HEK293 (cell line): ENCODE measurements around the gene SHROOM3.
"Not testable (repeated sequence)": the region's sequence is repeated elsewhere in the genome, so short reads cannot be mapped to it uniquely, and the experiment has no call there.

Experiments used
- CTCF ChIA-PET: fragments of 350-600 bp; formaldehyde crosslinking; extraction: SDS; loops from one replicate; lab custom pipeline; 2021; ENCODE audit warnings: antibody characterized with exemption; lab: Yijun Ruan, JAX
- POLR2A ChIA-PET: fragments of 300-600 bp; formaldehyde crosslinking; extraction: SDS; loops from one replicate; lab custom pipeline; 2020; ENCODE audit warnings: antibody characterized with exemption, inconsistent platforms; lab: Yijun Ruan, JAX
- H3K27ac ChIP-seq: fragments of 200-500 bp; sonication (Bioruptor generic); 2 replicates; pipeline ENCODE4 v1.5.1; 2014; ENCODE audit warnings: low read depth, low read length, control low read depth, inconsistent platforms; ENCODE audit errors: extremely low read depth
- H3K36me3 ChIP-seq, 2 experiments: fragments of 200-500 bp in 1 of 2; sonication (Bioruptor generic) in 1 of 2; 1 replicate in 1 of 2; 2 replicates in 1 of 2; pipeline ENCODE4 v1.5.1; 2014 to 2017; ENCODE audit warnings: inconsistent platforms in 2 of 2, low read length in 2 of 2; ENCODE audit not compliant: control insufficient read depth in 2 of 2, insufficient read depth in 1 of 2
- H3K4me1 ChIP-seq: fragments of 200-500 bp; sonication (Bioruptor generic); 2 replicates; pipeline ENCODE4 v1.5.1; 2014; ENCODE audit warnings: mild to moderate bottlenecking, low read length, inconsistent platforms; ENCODE audit not compliant: control insufficient read depth, insufficient read depth
- H3K4me3 ChIP-seq: 2 replicates; pipeline ENCODE4 v1.5.1; 2011; ENCODE audit warnings: low read depth, mild to moderate bottlenecking, control low read depth, low read length, moderate library complexity
- H3K9me3 ChIP-seq: fragments of 200-500 bp; sonication (Bioruptor generic); 2 replicates; pipeline ENCODE4 v1.5.1; 2014; ENCODE audit warnings: low read depth, low read length, inconsistent platforms; ENCODE audit not compliant: control insufficient read depth, insufficient read depth
- BCL11A ChIP-seq: fragments of 450-650 bp; formaldehyde crosslinking; IDR thresholded peaks from 2 replicates; pipeline ENCODE4 v1.5.1; 2016; ENCODE audit warnings: low read depth, missing biosample characterization, missing genetic modification characterization
- KLF7 ChIP-seq: fragments of 450-650 bp; formaldehyde crosslinking; IDR thresholded peaks from 2 replicates; pipeline ENCODE4 v1.5.1; 2016; ENCODE audit warnings: missing biosample characterization, missing genetic modification characterization, borderline replicate concordance
- ZBTB11 ChIP-seq: fragments of 450-650 bp; formaldehyde crosslinking; conservative IDR thresholded peaks from 2 replicates; pipeline ENCODE4 v1.5.1; 2016; ENCODE audit warnings: low read depth, missing biosample characterization, missing genetic modification characterization
- ZNF112 ChIP-seq: fragments of 450-650 bp; formaldehyde crosslinking; IDR thresholded peaks from 2 replicates; pipeline ENCODE4 v1.5.0; 2017; ENCODE audit warnings: missing biosample characterization, missing genetic modification characterization
- ZNF146 ChIP-seq: fragments of 450-650 bp; formaldehyde crosslinking; IDR thresholded peaks from 2 replicates; pipeline ENCODE4 v1.5.1; 2016; ENCODE audit warnings: missing biosample characterization, missing genetic modification characterization
- ZNF211 ChIP-seq: fragments of 450-650 bp; formaldehyde crosslinking; IDR thresholded peaks from 2 replicates; pipeline ENCODE4 v1.5.1; 2016; ENCODE audit warnings: low read depth, missing biosample characterization, missing genetic modification characterization
- ZNF223 ChIP-seq: fragments of 450-650 bp; formaldehyde crosslinking; IDR thresholded peaks from 2 replicates; pipeline ENCODE4 v1.5.1; 2016; ENCODE audit warnings: missing biosample characterization, missing genetic modification characterization
- ZNF302 ChIP-seq: fragments of 450-650 bp; formaldehyde crosslinking; IDR thresholded peaks from 2 replicates; pipeline ENCODE4 v1.5.1; 2016; ENCODE audit warnings: missing biosample characterization, missing genetic modification characterization, low read depth
- ZNF324 ChIP-seq: fragments of 450-650 bp; formaldehyde crosslinking; IDR thresholded peaks from 2 replicates; pipeline ENCODE4 v1.5.1; 2016; ENCODE audit warnings: missing biosample characterization, missing genetic modification characterization
- ZNF530 ChIP-seq: fragments of 450-650 bp; formaldehyde crosslinking; IDR thresholded peaks from 2 replicates; pipeline ENCODE4 v1.5.1; 2016; ENCODE audit warnings: low read depth, missing biosample characterization, missing genetic modification characterization
- ZNF560 ChIP-seq: fragments of 450-650 bp; formaldehyde crosslinking; IDR thresholded peaks from 2 replicates; pipeline ENCODE4 v1.5.1; 2017; ENCODE audit warnings: missing biosample characterization, missing genetic modification characterization, borderline replicate concordance
- ZNF580 ChIP-seq: fragments of 450-650 bp; formaldehyde crosslinking; IDR thresholded peaks from 2 replicates; pipeline ENCODE4 v1.5.1; 2016; ENCODE audit warnings: missing biosample characterization, missing genetic modification characterization
- ZNF645 ChIP-seq: fragments of 450-650 bp; formaldehyde crosslinking; IDR thresholded peaks from 2 replicates; pipeline ENCODE4; 2016; ENCODE audit warnings: missing biosample characterization, missing genetic modification characterization
- ZSCAN5A ChIP-seq: fragments of 450-650 bp; formaldehyde crosslinking; IDR thresholded peaks from 2 replicates; pipeline ENCODE4 v1.5.1; 2016; ENCODE audit warnings: missing biosample characterization, missing genetic modification characterization
- TF ChIP-seq, protein P1 (sequence below): fragments of 450-650 bp; formaldehyde crosslinking; IDR thresholded peaks from 2 replicates; pipeline ENCODE4 v1.5.1; 2016; ENCODE audit warnings: missing biosample characterization, missing genetic modification characterization
- TF ChIP-seq, protein P2 (sequence below): fragments of 450-650 bp; formaldehyde crosslinking; IDR thresholded peaks from 2 replicates; pipeline ENCODE4 v1.5.1; 2016; ENCODE audit warnings: missing biosample characterization, missing genetic modification characterization, borderline replicate concordance

Gene SHROOM3

GRCh38 chr4:76720121-76720520 lies 285.1 kb downstream of the SHROOM3 start (continued):
- TF ChIP-seq, protein P1, sequence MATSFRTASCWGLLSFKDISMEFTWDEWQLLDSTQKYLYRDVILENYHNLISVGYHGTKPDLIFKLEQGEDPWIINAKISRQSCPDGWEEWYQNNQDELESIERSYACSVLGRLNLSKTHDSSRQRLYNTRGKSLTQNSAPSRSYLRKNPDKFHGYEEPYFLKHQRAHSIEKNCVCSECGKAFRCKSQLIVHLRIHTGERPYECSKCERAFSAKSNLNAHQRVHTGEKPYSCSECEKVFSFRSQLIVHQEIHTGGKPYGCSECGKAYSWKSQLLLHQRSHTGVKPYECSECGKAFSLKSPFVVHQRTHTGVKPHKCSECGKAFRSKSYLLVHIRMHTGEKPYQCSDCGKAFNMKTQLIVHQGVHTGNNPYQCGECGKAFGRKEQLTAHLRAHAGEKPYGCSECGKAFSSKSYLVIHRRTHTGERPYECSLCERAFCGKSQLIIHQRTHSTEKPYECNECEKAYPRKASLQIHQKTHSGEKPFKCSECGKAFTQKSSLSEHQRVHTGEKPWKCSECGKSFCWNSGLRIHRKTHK (tag by site-specific recombination): no peak
- TF ChIP-seq ZNF211 (tag by site-specific recombination) (no peak), ZSCAN5A (tag by site-specific recombination) (no peak), ZNF112 (tag by site-specific recombination) (no peak), ZNF645 (tag by site-specific recombination) (no peak), ZNF223 (tag by site-specific recombination) (no peak)

- CTCF ChIA-PET: interaction anchor here (0.8 to 1.5 kb wide), 3 partner anchors 12 to 209 kb away, joined by 3 read pairs; no protein-coding TSS in a partner anchor
- TF ChIP-seq ZNF146 (tag by site-specific recombination): peak; percentile 88
- TF ChIP-seq ZNF580 (tag by site-specific recombination): 0 out of 2 replicates have a peak, but pooled peaks have one; percentile 48
- H3K4me1 ChIP-seq, H3K9me3 ChIP-seq, H3K27ac ChIP-seq, H3K4me3 ChIP-seq, POLR2A ChIA-PET, H3K36me3 ChIP-seq: not testable (repeated sequence)
Measured at GRCh38 chr4:76722146-76722545, 287.1 kb downstream of the SHROOM3 start.

DNA sequence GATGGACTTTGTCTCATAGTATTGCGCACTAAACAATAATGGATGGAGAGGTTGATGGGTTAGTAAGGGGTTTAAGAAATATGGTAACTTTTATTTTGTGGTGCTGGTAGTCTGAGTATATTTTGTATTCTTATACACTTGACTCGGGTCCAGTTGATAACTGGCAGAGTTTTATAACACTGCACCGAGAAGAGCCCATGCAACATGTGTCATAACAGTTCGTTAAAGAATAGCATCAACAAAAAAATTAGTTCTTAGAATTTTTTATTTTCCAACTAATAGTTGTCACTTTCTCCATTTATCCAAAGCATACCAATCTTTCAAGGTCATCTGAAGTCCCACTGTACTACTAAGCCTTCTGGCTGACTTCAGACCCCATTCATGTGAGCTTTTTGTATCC lies 287.8 kb downstream of the SHROOM3 start:
- TF ChIP-seq KLF7 (tag by site-specific recombination): no peak
- no peak for TF ChIP-seq ZNF302 (tag by site-specific recombination)
- TF ChIP-seq, protein P2, sequence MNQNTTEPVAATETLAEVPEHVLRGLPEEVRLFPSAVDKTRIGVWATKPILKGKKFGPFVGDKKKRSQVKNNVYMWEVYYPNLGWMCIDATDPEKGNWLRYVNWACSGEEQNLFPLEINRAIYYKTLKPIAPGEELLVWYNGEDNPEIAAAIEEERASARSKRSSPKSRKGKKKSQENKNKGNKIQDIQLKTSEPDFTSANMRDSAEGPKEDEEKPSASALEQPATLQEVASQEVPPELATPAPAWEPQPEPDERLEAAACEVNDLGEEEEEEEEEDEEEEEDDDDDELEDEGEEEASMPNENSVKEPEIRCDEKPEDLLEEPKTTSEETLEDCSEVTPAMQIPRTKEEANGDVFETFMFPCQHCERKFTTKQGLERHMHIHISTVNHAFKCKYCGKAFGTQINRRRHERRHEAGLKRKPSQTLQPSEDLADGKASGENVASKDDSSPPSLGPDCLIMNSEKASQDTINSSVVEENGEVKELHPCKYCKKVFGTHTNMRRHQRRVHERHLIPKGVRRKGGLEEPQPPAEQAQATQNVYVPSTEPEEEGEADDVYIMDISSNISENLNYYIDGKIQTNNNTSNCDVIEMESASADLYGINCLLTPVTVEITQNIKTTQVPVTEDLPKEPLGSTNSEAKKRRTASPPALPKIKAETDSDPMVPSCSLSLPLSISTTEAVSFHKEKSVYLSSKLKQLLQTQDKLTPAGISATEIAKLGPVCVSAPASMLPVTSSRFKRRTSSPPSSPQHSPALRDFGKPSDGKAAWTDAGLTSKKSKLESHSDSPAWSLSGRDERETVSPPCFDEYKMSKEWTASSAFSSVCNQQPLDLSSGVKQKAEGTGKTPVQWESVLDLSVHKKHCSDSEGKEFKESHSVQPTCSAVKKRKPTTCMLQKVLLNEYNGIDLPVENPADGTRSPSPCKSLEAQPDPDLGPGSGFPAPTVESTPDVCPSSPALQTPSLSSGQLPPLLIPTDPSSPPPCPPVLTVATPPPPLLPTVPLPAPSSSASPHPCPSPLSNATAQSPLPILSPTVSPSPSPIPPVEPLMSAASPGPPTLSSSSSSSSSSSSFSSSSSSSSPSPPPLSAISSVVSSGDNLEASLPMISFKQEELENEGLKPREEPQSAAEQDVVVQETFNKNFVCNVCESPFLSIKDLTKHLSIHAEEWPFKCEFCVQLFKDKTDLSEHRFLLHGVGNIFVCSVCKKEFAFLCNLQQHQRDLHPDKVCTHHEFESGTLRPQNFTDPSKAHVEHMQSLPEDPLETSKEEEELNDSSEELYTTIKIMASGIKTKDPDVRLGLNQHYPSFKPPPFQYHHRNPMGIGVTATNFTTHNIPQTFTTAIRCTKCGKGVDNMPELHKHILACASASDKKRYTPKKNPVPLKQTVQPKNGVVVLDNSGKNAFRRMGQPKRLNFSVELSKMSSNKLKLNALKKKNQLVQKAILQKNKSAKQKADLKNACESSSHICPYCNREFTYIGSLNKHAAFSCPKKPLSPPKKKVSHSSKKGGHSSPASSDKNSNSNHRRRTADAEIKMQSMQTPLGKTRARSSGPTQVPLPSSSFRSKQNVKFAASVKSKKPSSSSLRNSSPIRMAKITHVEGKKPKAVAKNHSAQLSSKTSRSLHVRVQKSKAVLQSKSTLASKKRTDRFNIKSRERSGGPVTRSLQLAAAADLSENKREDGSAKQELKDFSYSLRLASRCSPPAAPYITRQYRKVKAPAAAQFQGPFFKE (tag by site-specific recombination): no peak
- TF ChIP-seq ZBTB11: no peak
- TF ChIP-seq ZNF560 (tag by site-specific recombination): no peak
- no peak for TF ChIP-seq ZNF530 (tag by site-specific recombination)
- no peak for TF ChIP-seq ZNF211 (tag by site-specific recombination)
- no peak for TF ChIP-seq ZNF324 (tag by site-specific recombination)
- TF ChIP-seq BCL11A (tag by site-specific recombination): no peak
- peaks cover 4% of the 10 kb centered on the region; the same call in 1 of the 2 replicates for H3K4me1 ChIP-seq
- CTCF ChIA-PET: interaction anchor here (0.9 to 1.7 kb wide), 4 partner anchors 8 to 210 kb away, joined by 3 to 5 read pairs (median 3); no protein-coding TSS in a partner anchor

More for the DNA sequence above, 287.8 kb downstream of the SHROOM3 start:
- H3K4me3 ChIP-seq: no peak overlapping the region
- no peaks in the 10 kb centered on the region for H3K9me3 ChIP-seq
- no peaks in the 10 kb centered on the region for H3K36me3 ChIP-seq
- H3K27ac ChIP-seq: no peak overlapping the region
- POLR2A ChIA-PET: no interaction called here
